ENCODE measurements around the gene E2F4.

DNA sequence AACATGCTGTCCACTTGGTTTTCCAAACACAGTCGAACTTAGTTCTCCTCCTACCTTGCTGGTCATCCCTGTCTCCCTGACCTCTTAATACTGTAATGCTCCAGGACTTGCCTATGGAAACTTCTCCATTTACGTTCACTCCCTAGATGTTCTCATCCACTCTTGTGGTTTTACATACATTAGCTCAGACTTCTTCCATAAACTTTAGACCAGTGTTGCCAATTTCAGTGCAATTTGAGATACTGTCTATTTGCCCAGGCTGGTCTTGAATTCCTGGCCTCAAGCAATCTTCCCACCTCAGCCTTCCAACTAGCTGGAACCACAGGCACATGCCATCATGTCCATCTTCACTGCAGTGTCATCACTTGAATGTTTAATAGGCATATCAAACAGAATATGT lies 9.7 kb upstream of the E2F4 start:
- TF ChIP-seq, protein P1, sequence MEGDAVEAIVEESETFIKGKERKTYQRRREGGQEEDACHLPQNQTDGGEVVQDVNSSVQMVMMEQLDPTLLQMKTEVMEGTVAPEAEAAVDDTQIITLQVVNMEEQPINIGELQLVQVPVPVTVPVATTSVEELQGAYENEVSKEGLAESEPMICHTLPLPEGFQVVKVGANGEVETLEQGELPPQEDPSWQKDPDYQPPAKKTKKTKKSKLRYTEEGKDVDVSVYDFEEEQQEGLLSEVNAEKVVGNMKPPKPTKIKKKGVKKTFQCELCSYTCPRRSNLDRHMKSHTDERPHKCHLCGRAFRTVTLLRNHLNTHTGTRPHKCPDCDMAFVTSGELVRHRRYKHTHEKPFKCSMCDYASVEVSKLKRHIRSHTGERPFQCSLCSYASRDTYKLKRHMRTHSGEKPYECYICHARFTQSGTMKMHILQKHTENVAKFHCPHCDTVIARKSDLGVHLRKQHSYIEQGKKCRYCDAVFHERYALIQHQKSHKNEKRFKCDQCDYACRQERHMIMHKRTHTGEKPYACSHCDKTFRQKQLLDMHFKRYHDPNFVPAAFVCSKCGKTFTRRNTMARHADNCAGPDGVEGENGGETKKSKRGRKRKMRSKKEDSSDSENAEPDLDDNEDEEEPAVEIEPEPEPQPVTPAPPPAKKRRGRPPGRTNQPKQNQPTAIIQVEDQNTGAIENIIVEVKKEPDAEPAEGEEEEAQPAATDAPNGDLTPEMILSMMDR (IDR thresholded peaks at IDR 0.05), result no peak
- TF ChIP-seq POLR2A (IDR thresholded peaks at IDR 0.05), result no peak

All from body of pancreas (tissue), 4 donors.